Measurements from ENCODE around the gene EXT2. TPM values are rescaled to one million over a fixed set of nuclear protein-coding genes. Genes with fewer than 3 reads are reported as not detected.

EXT2 gene
- total RNA-seq, 2 donors from 2014 or later = 76.5 to 96.7 TPM

GRCh38 chr11:44186321-44186930, 90.9 kb downstream of the EXT2 start:
- H3K4me3 ChIP-seq = no peak overlapping the region
- H3K36me3 ChIP-seq = no peaks in the 10 kb centered on the region
- no peaks in the 10 kb centered on the region for H3K4me1 ChIP-seq (replicated peaks)
- WGBS = 87% methylated on average over 2 of the region's 2 CpGs
- H3K27me3 ChIP-seq (replicated peaks; ENCODE audit: insufficient read depth) = no peaks in the 10 kb centered on the region
- H3K9me3 ChIP-seq = no peaks in the 10 kb centered on the region
- no peak overlapping the region for H3K27ac ChIP-seq
- DNase-seq (ENCODE audit: low spot score) = no peak
- TF ChIP-seq POLR2AphosphoS5 (IDR thresholded peaks at IDR 0.05) = no peak
- TF ChIP-seq CTCF (IDR thresholded peaks at IDR 0.05) = no peak
- no peak for TF ChIP-seq POLR2A (IDR thresholded peaks at IDR 0.05)
- intact Hi-C loops (cut with DNase I) = no loop called here

GRCh38 chr11:44188643-44189042, 93.2 kb downstream of the EXT2 start:
- H3K27ac ChIP-seq = no peak overlapping the region
- no peaks in the 10 kb centered on the region for H3K36me3 ChIP-seq
- no peaks in the 10 kb centered on the region for H3K9me3 ChIP-seq
- WGBS = 98% methylated on average over 3 of the region's 3 CpGs
- DNase-seq (ENCODE audit: low spot score) = no peak
- H3K27me3 ChIP-seq (replicated peaks; ENCODE audit: insufficient read depth) = no peaks in the 10 kb centered on the region
- intact Hi-C loops (cut with DNase I) = no loop called here
- TF ChIP-seq POLR2AphosphoS5 (IDR thresholded peaks at IDR 0.05) = no peak
- TF ChIP-seq CTCF (IDR thresholded peaks at IDR 0.05) = no peak
- no peak for TF ChIP-seq POLR2A (IDR thresholded peaks at IDR 0.05)
- no peak overlapping the region for H3K4me3 ChIP-seq
- no peaks in the 10 kb centered on the region for H3K4me1 ChIP-seq (replicated peaks)

GRCh38 chr11:44189986-44190882, 94.8 kb downstream of the EXT2 start:
- intact Hi-C loops (cut with DNase I) = no loop called here
- H3K27me3 ChIP-seq (replicated peaks; ENCODE audit: insufficient read depth) = no peaks in the 10 kb centered on the region
- H3K27ac ChIP-seq = no peak overlapping the region
- TF ChIP-seq POLR2AphosphoS5 (IDR thresholded peaks at IDR 0.05) (no peak), POLR2A (IDR thresholded peaks at IDR 0.05) (no peak), CTCF (IDR thresholded peaks at IDR 0.05) (no peak)
- 91% methylated on average over 5 of the region's 5 CpGs for WGBS
- DNase-seq (ENCODE audit: low spot score) = no peak
- no peaks in the 10 kb centered on the region for H3K4me1 ChIP-seq (replicated peaks)
- H3K9me3 ChIP-seq = no peaks in the 10 kb centered on the region
- H3K4me3 ChIP-seq = no peak overlapping the region
- no peaks in the 10 kb centered on the region for H3K36me3 ChIP-seq

- WGBS = 80% methylated on average over 2 of the region's 2 CpGs
- H3K4me1 ChIP-seq (replicated peaks) = no peaks in the 10 kb centered on the region
- no peaks in the 10 kb centered on the region for H3K9me3 ChIP-seq
- no peaks in the 10 kb centered on the region for H3K27me3 ChIP-seq (replicated peaks; ENCODE audit: insufficient read depth)
- no peak for DNase-seq (ENCODE audit: low spot score)
- H3K36me3 ChIP-seq = no peaks in the 10 kb centered on the region
- TF ChIP-seq CTCF (IDR thresholded peaks at IDR 0.05) (no peak), POLR2AphosphoS5 (IDR thresholded peaks at IDR 0.05) (no peak), POLR2A (IDR thresholded peaks at IDR 0.05) (no peak)
- H3K4me3 ChIP-seq = no peak overlapping the region
- intact Hi-C loops (cut with DNase I) = no loop called here
- H3K27ac ChIP-seq = no peak overlapping the region
These were observed 95.4 kb downstream of the EXT2 start for GRCh38 chr11:44190883-44191230.
